ENCODE measurements around the gene HS3ST5.

DNA sequence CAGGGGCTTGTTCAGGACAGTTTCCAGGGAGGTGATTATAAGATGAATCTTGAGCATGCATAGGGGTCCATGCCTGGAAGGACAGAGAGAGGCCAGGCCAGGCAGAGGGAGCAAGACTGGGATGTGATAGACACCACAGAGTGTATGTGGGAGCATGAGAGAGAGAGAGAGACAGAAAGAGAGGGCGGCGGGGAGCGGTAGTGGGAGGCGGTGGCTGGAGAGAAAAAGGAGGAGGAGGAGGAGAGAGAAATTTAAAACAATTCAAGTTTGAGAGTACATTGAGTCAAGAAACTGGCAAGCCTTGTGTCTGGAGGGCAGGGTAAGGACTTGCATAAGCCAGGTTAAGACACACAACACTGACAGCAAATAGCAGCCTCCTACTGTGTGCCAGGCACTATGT lies 209.0 kb downstream of the HS3ST5 start:
- TF ChIP-seq, protein P1, sequence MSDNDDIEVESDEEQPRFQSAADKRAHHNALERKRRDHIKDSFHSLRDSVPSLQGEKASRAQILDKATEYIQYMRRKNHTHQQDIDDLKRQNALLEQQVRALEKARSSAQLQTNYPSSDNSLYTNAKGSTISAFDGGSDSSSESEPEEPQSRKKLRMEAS (IDR thresholded peaks at IDR 0.05) = no peak
- TF ChIP-seq EGR1 (IDR thresholded peaks at IDR 0.05; ENCODE audit: low read depth in 2 of 2) = no peak
- TF ChIP-seq, protein P2, sequence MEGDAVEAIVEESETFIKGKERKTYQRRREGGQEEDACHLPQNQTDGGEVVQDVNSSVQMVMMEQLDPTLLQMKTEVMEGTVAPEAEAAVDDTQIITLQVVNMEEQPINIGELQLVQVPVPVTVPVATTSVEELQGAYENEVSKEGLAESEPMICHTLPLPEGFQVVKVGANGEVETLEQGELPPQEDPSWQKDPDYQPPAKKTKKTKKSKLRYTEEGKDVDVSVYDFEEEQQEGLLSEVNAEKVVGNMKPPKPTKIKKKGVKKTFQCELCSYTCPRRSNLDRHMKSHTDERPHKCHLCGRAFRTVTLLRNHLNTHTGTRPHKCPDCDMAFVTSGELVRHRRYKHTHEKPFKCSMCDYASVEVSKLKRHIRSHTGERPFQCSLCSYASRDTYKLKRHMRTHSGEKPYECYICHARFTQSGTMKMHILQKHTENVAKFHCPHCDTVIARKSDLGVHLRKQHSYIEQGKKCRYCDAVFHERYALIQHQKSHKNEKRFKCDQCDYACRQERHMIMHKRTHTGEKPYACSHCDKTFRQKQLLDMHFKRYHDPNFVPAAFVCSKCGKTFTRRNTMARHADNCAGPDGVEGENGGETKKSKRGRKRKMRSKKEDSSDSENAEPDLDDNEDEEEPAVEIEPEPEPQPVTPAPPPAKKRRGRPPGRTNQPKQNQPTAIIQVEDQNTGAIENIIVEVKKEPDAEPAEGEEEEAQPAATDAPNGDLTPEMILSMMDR (IDR thresholded peaks at IDR 0.05; ENCODE audit: low read depth, low read length, missing input control) = no peak
- TF ChIP-seq GABPA (IDR thresholded peaks at IDR 0.05 in 1 of 2, conservative IDR thresholded peaks at IDR 0.05 in 1 of 2) = no peak
- no peak for TF ChIP-seq YY1 (IDR thresholded peaks at IDR 0.05)
- TF ChIP-seq, protein P3, sequence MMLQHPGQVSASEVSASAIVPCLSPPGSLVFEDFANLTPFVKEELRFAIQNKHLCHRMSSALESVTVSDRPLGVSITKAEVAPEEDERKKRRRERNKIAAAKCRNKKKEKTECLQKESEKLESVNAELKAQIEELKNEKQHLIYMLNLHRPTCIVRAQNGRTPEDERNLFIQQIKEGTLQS (IDR thresholded peaks at IDR 0.05) = no peak
- TF ChIP-seq JUND (IDR thresholded peaks at IDR 0.05) = no peak
- TF ChIP-seq TAF1 (conservative IDR thresholded peaks at IDR 0.05) = no peak
- TF ChIP-seq, protein P4, sequence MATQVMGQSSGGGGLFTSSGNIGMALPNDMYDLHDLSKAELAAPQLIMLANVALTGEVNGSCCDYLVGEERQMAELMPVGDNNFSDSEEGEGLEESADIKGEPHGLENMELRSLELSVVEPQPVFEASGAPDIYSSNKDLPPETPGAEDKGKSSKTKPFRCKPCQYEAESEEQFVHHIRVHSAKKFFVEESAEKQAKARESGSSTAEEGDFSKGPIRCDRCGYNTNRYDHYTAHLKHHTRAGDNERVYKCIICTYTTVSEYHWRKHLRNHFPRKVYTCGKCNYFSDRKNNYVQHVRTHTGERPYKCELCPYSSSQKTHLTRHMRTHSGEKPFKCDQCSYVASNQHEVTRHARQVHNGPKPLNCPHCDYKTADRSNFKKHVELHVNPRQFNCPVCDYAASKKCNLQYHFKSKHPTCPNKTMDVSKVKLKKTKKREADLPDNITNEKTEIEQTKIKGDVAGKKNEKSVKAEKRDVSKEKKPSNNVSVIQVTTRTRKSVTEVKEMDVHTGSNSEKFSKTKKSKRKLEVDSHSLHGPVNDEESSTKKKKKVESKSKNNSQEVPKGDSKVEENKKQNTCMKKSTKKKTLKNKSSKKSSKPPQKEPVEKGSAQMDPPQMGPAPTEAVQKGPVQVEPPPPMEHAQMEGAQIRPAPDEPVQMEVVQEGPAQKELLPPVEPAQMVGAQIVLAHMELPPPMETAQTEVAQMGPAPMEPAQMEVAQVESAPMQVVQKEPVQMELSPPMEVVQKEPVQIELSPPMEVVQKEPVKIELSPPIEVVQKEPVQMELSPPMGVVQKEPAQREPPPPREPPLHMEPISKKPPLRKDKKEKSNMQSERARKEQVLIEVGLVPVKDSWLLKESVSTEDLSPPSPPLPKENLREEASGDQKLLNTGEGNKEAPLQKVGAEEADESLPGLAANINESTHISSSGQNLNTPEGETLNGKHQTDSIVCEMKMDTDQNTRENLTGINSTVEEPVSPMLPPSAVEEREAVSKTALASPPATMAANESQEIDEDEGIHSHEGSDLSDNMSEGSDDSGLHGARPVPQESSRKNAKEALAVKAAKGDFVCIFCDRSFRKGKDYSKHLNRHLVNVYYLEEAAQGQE (IDR thresholded peaks at IDR 0.05) = no peak
- no peak for TF ChIP-seq HNF4G (IDR thresholded peaks at IDR 0.05)
- TF ChIP-seq, protein P5, sequence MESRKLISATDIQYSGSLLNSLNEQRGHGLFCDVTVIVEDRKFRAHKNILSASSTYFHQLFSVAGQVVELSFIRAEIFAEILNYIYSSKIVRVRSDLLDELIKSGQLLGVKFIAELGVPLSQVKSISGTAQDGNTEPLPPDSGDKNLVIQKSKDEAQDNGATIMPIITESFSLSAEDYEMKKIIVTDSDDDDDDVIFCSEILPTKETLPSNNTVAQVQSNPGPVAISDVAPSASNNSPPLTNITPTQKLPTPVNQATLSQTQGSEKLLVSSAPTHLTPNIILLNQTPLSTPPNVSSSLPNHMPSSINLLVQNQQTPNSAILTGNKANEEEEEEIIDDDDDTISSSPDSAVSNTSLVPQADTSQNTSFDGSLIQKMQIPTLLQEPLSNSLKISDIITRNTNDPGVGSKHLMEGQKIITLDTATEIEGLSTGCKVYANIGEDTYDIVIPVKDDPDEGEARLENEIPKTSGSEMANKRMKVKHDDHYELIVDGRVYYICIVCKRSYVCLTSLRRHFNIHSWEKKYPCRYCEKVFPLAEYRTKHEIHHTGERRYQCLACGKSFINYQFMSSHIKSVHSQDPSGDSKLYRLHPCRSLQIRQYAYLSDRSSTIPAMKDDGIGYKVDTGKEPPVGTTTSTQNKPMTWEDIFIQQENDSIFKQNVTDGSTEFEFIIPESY (IDR thresholded peaks at IDR 0.05) = no peak
- no peak for TF ChIP-seq RAD21 (IDR thresholded peaks at IDR 0.05)
